A549 (cell line): ENCODE measurements around the gene ZKSCAN7.

Experiments
- BHLHE40 ChIP-seq: IDR thresholded peaks from 2 replicates; pipeline ENCODE4 v1.6.1; 2012; ENCODE audit warnings: low read depth, low read length, inconsistent platforms
- CBX2 ChIP-seq: fragments of 200-600 bp; sonication (generic); IDR thresholded peaks from 2 replicates; pipeline ENCODE4 v1.6.1; 2016; ENCODE audit warnings: low read depth, mild to moderate bottlenecking, borderline replicate concordance
- CEBPB ChIP-seq, 2 experiments: fragments of >200 bp in 1 of 2; sonication (Bioruptor Twin) in 1 of 2; formaldehyde crosslinking in 1 of 2; IDR thresholded peaks; 2 replicates each; pipeline ENCODE4 v1.6.1; 2012 to 2016
- EP300 ChIP-seq, 2 experiments: fragments of >200 bp; sonication (Bioruptor Twin); formaldehyde crosslinking; IDR thresholded peaks; 2 replicates in 1 of 2; 3 replicates in 1 of 2; pipeline ENCODE4 v1.6.1; 2016 to 2017
- HOXB13 ChIP-seq: fragments of 250-450 bp; sonication (Bioruptor Pico); IDR thresholded peaks from 2 replicates; pipeline ENCODE4 v1.5.0; 2020; ENCODE audit warnings: low read depth, mild to moderate bottlenecking, moderate library complexity
- KDM5A ChIP-seq: fragments of 200-600 bp; sonication (generic); IDR thresholded peaks from 2 replicates; pipeline ENCODE4 v1.6.1; 2016; ENCODE audit warnings: antibody characterized with exemption, mild to moderate bottlenecking
- POLR2A ChIP-seq: IDR thresholded peaks from 2 replicates; pipeline ENCODE4 v1.6.1; 2012; ENCODE audit warnings: mild to moderate bottlenecking, low read length
- RAD21 ChIP-seq, 2 experiments: fragments of >200 bp in 1 of 2; sonication (Bioruptor Twin) in 1 of 2; formaldehyde crosslinking in 1 of 2; IDR thresholded peaks in 1 of 2; conservative IDR thresholded peaks in 1 of 2; 2 replicates in 1 of 2; 3 replicates in 1 of 2; pipeline ENCODE4 v1.6.1; 2012 to 2018; ENCODE audit warnings: inconsistent platforms in 1 of 2
- SMC3 ChIP-seq: fragments of >200 bp; sonication (Bioruptor Twin); formaldehyde crosslinking; IDR thresholded peaks from 3 replicates; pipeline ENCODE4 v1.6.1; 2018; ENCODE audit warnings: inconsistent platforms
- TF ChIP-seq, protein P1 (sequence below): fragments of >200 bp; sonication (Bioruptor Twin); formaldehyde crosslinking; IDR thresholded peaks from 3 replicates; pipeline ENCODE4 v1.5.1; 2016
- TF ChIP-seq, protein P2 (sequence below): fragments of 450-650 bp; IDR thresholded peaks from 2 replicates; pipeline ENCODE4 v1.6.1; 2014; ENCODE audit warnings: antibody characterized with exemption
- TF ChIP-seq, protein P3 (sequence below): fragments of 200-600 bp; sonication (generic); IDR thresholded peaks from 2 replicates; pipeline ENCODE4 v1.6.1; 2016; ENCODE audit warnings: antibody characterized with exemption, mild to moderate bottlenecking, moderate library complexity
- TF ChIP-seq, protein P4 (sequence below): fragments of 150-350 bp; IDR thresholded peaks from 2 replicates; pipeline ENCODE4 v1.6.1; 2014; ENCODE audit warnings: low read depth, mild to moderate bottlenecking, low read length

- TF ChIP-seq, protein P1, sequence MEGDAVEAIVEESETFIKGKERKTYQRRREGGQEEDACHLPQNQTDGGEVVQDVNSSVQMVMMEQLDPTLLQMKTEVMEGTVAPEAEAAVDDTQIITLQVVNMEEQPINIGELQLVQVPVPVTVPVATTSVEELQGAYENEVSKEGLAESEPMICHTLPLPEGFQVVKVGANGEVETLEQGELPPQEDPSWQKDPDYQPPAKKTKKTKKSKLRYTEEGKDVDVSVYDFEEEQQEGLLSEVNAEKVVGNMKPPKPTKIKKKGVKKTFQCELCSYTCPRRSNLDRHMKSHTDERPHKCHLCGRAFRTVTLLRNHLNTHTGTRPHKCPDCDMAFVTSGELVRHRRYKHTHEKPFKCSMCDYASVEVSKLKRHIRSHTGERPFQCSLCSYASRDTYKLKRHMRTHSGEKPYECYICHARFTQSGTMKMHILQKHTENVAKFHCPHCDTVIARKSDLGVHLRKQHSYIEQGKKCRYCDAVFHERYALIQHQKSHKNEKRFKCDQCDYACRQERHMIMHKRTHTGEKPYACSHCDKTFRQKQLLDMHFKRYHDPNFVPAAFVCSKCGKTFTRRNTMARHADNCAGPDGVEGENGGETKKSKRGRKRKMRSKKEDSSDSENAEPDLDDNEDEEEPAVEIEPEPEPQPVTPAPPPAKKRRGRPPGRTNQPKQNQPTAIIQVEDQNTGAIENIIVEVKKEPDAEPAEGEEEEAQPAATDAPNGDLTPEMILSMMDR: no peak
- TF ChIP-seq, protein P2, sequence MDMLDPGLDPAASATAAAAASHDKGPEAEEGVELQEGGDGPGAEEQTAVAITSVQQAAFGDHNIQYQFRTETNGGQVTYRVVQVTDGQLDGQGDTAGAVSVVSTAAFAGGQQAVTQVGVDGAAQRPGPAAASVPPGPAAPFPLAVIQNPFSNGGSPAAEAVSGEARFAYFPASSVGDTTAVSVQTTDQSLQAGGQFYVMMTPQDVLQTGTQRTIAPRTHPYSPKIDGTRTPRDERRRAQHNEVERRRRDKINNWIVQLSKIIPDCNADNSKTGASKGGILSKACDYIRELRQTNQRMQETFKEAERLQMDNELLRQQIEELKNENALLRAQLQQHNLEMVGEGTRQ: no peak
- no peak for TF ChIP-seq RAD21 (conservative IDR thresholded peaks at IDR 0.05 in 1 of 2, IDR thresholded peaks at IDR 0.05 in 1 of 2)
- no peak for TF ChIP-seq HOXB13 (CRISPR knock-in tag)
- no peak for TF ChIP-seq POLR2A
- TF ChIP-seq CEBPB (IDR thresholded peaks at IDR 0.05): no peak
- no peak for TF ChIP-seq SMC3
- TF ChIP-seq, protein P3, sequence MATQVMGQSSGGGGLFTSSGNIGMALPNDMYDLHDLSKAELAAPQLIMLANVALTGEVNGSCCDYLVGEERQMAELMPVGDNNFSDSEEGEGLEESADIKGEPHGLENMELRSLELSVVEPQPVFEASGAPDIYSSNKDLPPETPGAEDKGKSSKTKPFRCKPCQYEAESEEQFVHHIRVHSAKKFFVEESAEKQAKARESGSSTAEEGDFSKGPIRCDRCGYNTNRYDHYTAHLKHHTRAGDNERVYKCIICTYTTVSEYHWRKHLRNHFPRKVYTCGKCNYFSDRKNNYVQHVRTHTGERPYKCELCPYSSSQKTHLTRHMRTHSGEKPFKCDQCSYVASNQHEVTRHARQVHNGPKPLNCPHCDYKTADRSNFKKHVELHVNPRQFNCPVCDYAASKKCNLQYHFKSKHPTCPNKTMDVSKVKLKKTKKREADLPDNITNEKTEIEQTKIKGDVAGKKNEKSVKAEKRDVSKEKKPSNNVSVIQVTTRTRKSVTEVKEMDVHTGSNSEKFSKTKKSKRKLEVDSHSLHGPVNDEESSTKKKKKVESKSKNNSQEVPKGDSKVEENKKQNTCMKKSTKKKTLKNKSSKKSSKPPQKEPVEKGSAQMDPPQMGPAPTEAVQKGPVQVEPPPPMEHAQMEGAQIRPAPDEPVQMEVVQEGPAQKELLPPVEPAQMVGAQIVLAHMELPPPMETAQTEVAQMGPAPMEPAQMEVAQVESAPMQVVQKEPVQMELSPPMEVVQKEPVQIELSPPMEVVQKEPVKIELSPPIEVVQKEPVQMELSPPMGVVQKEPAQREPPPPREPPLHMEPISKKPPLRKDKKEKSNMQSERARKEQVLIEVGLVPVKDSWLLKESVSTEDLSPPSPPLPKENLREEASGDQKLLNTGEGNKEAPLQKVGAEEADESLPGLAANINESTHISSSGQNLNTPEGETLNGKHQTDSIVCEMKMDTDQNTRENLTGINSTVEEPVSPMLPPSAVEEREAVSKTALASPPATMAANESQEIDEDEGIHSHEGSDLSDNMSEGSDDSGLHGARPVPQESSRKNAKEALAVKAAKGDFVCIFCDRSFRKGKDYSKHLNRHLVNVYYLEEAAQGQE: no peak
- TF ChIP-seq CBX2: no peak
- no peak for TF ChIP-seq KDM5A
- TF ChIP-seq EP300 (IDR thresholded peaks at IDR 0.05): no peak
- TF ChIP-seq, protein P4, sequence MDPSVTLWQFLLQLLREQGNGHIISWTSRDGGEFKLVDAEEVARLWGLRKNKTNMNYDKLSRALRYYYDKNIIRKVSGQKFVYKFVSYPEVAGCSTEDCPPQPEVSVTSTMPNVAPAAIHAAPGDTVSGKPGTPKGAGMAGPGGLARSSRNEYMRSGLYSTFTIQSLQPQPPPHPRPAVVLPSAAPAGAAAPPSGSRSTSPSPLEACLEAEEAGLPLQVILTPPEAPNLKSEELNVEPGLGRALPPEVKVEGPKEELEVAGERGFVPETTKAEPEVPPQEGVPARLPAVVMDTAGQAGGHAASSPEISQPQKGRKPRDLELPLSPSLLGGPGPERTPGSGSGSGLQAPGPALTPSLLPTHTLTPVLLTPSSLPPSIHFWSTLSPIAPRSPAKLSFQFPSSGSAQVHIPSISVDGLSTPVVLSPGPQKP: no peak
- TF ChIP-seq BHLHE40: no peak
Measured at GRCh38 chr3:44576613-44577012, 21.6 kb downstream of the ZKSCAN7 start.
